ENCODE data around the gene FAM184B. TPM values are rescaled to one million over a fixed set of nuclear protein-coding genes. Genes with fewer than 3 reads are reported as not detected.

Gene FAM184B
- total RNA-seq, 1 donor from 2014 or later: not detected

GRCh38 chr4:17780501-17781299 lies 721 bp downstream of the FAM184B start:
- intact Hi-C loops (cut with micrococcal nuclease): no loop called here

- intact Hi-C loops (cut with micrococcal nuclease): no loop called here
Observed at GRCh38 chr4:17778431-17778830, 3.0 kb downstream of the FAM184B start.

DNA sequence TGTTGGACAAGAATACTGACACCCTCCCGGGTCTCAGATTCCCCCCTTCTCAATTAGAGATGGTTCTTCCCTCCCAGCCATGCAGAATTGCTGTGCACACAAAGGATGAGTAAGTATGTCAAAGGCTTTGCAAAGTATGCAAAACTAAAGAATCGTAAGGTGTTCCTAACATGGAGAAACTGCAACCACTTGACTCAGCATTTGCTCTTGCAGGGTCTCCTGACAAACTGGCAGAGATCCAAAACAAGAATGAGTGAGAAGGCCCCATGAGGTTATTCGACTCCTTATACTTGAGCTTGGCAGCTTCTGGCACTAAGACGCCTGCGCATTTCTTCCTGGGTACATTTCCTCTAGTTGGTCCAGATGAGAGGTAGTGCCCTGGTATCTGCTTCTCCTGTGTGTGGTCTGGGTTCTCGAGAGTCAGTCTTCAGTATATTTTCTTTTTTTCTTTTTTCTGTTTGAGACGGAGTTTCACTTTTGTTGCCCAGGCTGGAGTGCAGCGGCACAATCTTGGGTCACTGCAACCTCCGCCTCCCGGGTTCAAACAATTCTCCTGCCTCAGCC lies 8.2 kb downstream of the FAM184B start:
- intact Hi-C loops (cut with micrococcal nuclease): no loop called here

- intact Hi-C loops (cut with micrococcal nuclease): no loop called here
Observed at GRCh38 chr4:17771284-17771908, 10.0 kb downstream of the FAM184B start.

GRCh38 chr4:17770845-17771244 lies 10.6 kb downstream of the FAM184B start:
- intact Hi-C loops (cut with micrococcal nuclease): no loop called here

GRCh38 chr4:17769406-17770174 lies 11.8 kb downstream of the FAM184B start:
- intact Hi-C loops (cut with micrococcal nuclease): no loop called here

- intact Hi-C loops (cut with micrococcal nuclease): no loop called here
Observed at GRCh38 chr4:17766826-17767458, 14.5 kb downstream of the FAM184B start.

DNA sequence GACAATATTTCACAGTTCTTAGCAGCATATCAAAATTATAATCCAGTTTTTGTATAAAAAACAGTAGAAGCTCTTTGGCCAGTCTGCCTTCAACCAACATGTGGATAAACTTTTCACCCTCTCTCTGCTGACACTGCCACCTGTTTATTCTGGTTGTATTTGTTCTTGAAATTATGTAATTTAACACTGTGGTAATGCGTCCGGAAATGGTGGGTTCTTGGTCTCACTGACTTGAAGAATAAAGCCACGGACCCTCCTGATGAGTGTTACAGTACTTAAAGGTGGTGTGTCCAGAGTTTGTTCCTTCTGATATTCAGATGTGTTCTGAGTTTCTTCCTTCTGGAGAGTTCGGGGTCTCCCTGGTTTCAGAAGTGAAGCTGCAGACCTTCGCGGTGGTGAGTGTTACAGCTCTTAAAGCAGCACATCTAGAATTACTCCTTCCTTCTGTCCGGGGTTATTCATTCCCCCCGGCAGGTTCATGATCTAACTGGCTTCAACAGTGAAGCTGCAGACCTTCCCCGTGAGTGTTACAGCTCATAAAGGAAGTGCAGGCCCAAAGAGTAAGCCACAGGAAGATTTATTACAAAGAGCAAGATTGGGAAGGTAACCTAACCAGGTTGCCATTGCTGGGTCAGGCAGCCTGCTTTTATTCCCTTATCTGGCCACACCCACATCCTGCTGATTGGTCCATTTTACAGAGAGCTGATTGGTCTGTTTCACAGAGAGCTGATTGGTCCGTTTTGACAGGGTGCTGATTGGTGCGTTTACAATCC lies 15.7 kb downstream of the FAM184B start:
- intact Hi-C loops (cut with micrococcal nuclease): no loop called here

DNA sequence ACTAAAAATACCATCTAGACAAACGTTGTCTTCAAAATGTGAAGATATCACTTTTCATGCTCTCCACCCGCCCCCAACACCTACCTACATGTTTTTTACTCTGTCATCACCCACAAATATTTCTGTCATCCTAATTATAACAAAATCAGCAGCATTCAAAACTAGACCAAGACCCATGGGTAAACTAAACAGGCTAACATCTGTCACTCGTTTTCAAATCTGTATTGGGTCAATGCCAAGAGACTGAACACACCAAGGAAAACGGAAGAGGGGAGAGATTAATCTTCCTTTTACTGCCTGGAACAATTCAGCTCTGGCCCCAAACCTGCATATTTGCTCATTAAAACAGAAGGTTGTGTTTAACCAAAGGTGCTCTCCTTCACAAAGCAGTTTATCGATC lies 17.5 kb downstream of the FAM184B start:
- intact Hi-C loops (cut with micrococcal nuclease): no loop called here

DNA sequence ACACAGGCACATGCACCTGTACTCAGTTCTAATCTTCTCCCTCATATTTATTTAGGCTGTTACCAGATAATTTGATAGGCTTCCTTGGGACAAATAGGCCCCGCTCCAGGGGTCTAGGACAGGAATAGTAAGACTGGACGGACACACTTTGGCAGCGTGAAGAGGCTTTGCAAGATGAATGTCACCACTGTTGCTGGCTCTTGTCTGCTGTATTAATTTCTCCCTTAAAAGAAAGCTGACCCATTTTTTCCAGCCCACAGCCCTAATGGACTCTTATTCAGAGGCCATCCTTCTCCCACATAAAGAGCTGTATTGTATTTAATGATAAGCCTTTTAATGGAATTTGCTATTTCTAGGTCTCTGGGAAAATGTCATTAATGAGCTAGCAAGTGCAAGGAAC lies 18.0 kb downstream of the FAM184B start:
- intact Hi-C loops (cut with micrococcal nuclease): no loop called here

DNA sequence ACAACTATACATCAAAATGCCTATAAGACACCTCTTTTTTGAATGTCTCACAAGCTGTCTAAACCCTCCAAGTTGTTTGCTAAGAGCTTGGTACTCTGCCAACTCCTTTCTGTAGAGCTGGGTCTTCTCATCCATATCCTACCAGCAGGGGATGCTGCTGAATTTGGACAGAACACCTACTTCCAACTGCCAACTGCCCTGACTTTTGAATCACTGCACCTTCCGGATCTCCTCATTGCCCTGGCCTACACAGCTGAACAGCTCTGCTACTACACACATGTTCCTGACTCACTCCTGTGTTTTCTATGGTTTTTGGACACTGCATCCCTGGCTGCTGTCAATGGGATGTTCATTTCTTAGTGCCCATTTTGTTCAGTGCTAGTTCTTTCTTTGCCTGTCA lies 18.7 kb downstream of the FAM184B start:
- intact Hi-C loops (cut with micrococcal nuclease): no loop called here

GRCh38 chr4:17761062-17761461 lies 20.4 kb downstream of the FAM184B start:
- intact Hi-C loops (cut with micrococcal nuclease): no loop called here

DNA sequence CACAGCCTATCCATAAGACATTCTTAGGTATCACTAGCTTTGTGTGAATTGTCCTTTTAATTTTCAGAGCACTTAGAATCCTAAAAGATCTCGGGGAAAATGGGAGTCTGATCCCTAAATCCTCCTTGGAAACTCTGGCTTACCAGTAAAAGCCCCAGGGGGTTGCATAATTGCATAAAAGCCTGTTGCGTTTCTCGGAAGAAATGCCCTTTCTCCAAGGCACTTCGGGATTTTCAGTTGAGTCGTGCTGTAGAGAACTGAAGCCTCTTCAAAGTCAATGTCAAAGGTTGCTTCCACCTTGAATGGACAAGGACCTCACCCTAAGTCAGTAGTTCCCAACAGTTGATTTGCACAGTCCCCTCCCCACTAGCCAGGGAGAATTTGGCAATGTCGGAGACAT lies 20.8 kb downstream of the FAM184B start:
- intact Hi-C loops (cut with micrococcal nuclease): no loop called here

- intact Hi-C loops (cut with micrococcal nuclease): no loop called here
Observed at GRCh38 chr4:17758485-17758884, 22.9 kb downstream of the FAM184B start.

- intact Hi-C loops (cut with micrococcal nuclease): no loop called here
Observed at GRCh38 chr4:17757621-17758020, 23.8 kb downstream of the FAM184B start.

GRCh38 chr4:17753646-17754045 lies 27.8 kb downstream of the FAM184B start:
- intact Hi-C loops (cut with micrococcal nuclease): no loop called here

GRCh38 chr4:17740702-17741101 lies 40.7 kb downstream of the FAM184B start:
- intact Hi-C loops (cut with micrococcal nuclease): no loop called here

DNA sequence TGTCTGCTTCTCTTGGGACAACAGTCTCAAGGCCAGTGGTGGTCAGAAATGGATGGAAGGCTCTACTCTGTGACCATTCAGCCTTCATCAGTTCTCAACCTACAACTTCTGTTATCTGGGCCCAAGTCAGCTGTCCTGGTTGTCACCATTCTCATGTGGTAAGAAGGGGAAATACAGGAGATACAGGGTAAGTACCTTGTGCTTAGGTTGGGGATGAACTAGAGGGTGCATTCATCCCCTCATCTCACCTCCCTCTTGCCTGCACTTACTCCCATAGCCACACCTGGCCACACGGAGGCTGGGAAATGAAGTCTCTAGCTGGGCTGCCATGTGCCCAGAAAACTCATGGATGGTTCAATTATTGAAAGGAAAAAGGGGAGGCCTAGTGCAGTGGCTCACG lies 44.9 kb downstream of the FAM184B start:
- intact Hi-C loops (cut with micrococcal nuclease): no loop called here

DNA sequence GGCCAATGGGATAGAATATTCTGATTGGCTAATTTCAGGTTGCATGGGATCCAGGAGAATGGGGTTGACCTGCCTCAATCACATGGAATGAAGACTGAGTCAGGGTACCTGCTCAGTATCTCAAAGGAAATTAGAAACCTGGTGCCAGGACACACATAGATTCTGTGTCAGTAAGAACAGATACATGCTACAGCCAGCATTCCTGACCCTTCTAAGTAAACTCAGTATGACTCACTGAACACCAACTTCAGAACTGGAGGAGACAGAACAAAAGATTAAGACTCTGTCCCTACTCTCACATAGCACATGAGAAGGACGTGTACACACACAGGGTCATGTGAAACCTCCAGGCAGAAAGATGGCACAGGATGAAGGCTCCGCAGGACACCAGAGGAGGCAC lies 54.5 kb downstream of the FAM184B start:
- intact Hi-C loops (cut with micrococcal nuclease): no loop called here

- intact Hi-C loops (cut with micrococcal nuclease): no loop called here
Observed at GRCh38 chr4:17723648-17724047, 57.8 kb downstream of the FAM184B start.

DNA sequence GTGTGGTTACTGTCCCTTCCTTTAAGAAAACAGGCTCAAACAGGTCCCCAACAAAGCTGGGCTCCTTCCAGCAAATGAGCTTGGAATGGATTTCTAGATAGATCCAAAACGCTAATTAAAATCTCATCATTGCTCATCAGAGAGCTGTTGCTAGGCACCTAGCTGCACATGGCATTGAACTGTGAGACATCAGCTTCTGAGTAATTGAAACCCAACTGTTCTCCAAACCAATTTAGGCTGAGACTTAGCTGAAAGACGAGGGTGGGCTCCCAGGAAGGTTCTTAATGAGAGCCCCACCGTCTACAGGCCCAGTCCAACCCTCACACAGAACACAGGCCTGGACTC lies 59.1 kb downstream of the FAM184B start:
- intact Hi-C loops (cut with micrococcal nuclease): no loop called here

Data from T-helper 2 cell treated with Interferon-gamma antibody and Interleukin-4, amounts not matched to agents 100 ng/mL and 5 ng/mL, for 36 hours (primary cell).